Inflammatory macrophage treated with lipopolysaccharide for 1 hour (primary cell): ENCODE measurements around the gene CCDC117.
"Not testable (repeated sequence)": the region's sequence is repeated elsewhere in the genome, so short reads cannot be mapped to it uniquely, and the experiment has no call there.

Source experiments
- DNase-seq, 2 donors: peaks; one replicate each; pipeline ENCODE4 v3.0.0-alpha.2; 2020 to 2022

Gene CCDC117

GRCh38 chr22:28772633-28773460 is at the start of gene CCDC117:
Gene CCDC117 (plus strand): TSS chr22:28772695. CDS start chr22:28772850, 155 bp downstream.
- peak; percentile 93 for DNase-seq

GRCh38 chr22:28728002-28728401 is 44.5 kb upstream of the CCDC117 start:
- no peak for DNase-seq

- peak; percentile 53 to 71 for DNase-seq
Observed at GRCh38 chr22:28728621-28729313, 43.7 kb upstream of the CCDC117 start.

GRCh38 chr22:28730179-28730578 is 42.3 kb upstream of the CCDC117 start:
- DNase-seq: peak; percentile 16 to 35

GRCh38 chr22:28734393-28734792 is 38.1 kb upstream of the CCDC117 start:
- DNase-seq: no peak

- DNase-seq: no peak
Observed at GRCh38 chr22:28736301-28737155, 36.0 kb upstream of the CCDC117 start.

- DNase-seq: no peak
Observed at GRCh38 chr22:28737701-28738100, 34.8 kb upstream of the CCDC117 start.

- not testable (repeated sequence) for DNase-seq
Observed at GRCh38 chr22:28738876-28739275, 33.6 kb upstream of the CCDC117 start.

GRCh38 chr22:28741200-28741784 is 31.2 kb upstream of the CCDC117 start:
- DNase-seq: no peak

- DNase-seq: peak; percentile 98 to 99
Observed at GRCh38 chr22:28741785-28742561, 30.5 kb upstream of the CCDC117 start, which contains the start of the genes CHEK2 and HSCB. Gene CHEK2 (minus strand): TSS chr22:28741820. CDS start chr22:28734721, 7,099 bp downstream. Gene HSCB (plus strand): TSS chr22:28742039. CDS start chr22:28742096, 57 bp downstream.

GRCh38 chr22:28742562-28742962 is 29.9 kb upstream of the CCDC117 start:
- DNase-seq: peak in 1 of 2 donors; percentile 78

- DNase-seq: no peak
Observed at GRCh38 chr22:28743852-28744251, 28.6 kb upstream of the CCDC117 start.

GRCh38 chr22:28750471-28750881 is 22.0 kb upstream of the CCDC117 start:
- DNase-seq: no peak

- DNase-seq: not testable (repeated sequence)
Observed at GRCh38 chr22:28754512-28754911, 18.0 kb upstream of the CCDC117 start.

- peak in 1 of 2 donors; percentile 18 for DNase-seq
Observed at GRCh38 chr22:28759861-28760560, 12.5 kb upstream of the CCDC117 start.

- no peak for DNase-seq
Observed at GRCh38 chr22:28761449-28761755, 11.1 kb upstream of the CCDC117 start.

- DNase-seq: not testable (repeated sequence)
Observed at GRCh38 chr22:28762000-28762399, 10.5 kb upstream of the CCDC117 start.

- no peak for DNase-seq
Observed at GRCh38 chr22:28766628-28767027, 5.9 kb upstream of the CCDC117 start.

- DNase-seq: no peak
Observed at GRCh38 chr22:28768701-28769393, 3.6 kb upstream of the CCDC117 start.

GRCh38 chr22:28769394-28770085 is 3.0 kb upstream of the CCDC117 start:
- no peak for DNase-seq
